Thoracic aorta (tissue), 2 donors: Measurements from ENCODE around the gene NFKBIL1. TPM values are rescaled to one million over a fixed set of nuclear protein-coding genes. Genes with fewer than 3 reads are reported as not detected.
A peak's percentile ranks its signal among the peaks of the same experiment; 100 is the strongest.

Experiments used
- ATAC-seq: fragments of 150-250 bp; one replicate; pipeline ENCODE4 v1.8.0; 2017; ENCODE audit warnings: low read depth; ENCODE audit not compliant: insufficient number of reproducible peaks, low FRiP score
- DNase-seq: peaks from one replicate; pipeline ENCODE4 v3.0.0-alpha.2; 2020; ENCODE audit warnings: low spot score
- H3K27ac ChIP-seq, 2 donors: fragments of 200-600 bp; sonication (generic); 1 replicate in 1 of 2; 2 replicates in 1 of 2; pipeline ENCODE4 v1.5.1; 2016; ENCODE audit warnings: mild to moderate bottlenecking in 2 of 2, moderate library complexity in 2 of 2
- H3K27me3 ChIP-seq: fragments of 200-600 bp; sonication (generic); replicated peaks from 2 replicates; pipeline ENCODE4 v1.6.0; 2016; ENCODE audit warnings: mild to moderate bottlenecking; ENCODE audit not compliant: insufficient read depth
- H3K36me3 ChIP-seq: fragments of 200-600 bp; sonication (generic); one replicate; pipeline ENCODE4 v1.5.1; 2016
- H3K4me1 ChIP-seq, 2 donors: fragments of 200-600 bp; sonication (generic); 1 replicate in 1 of 2; 2 replicates in 1 of 2; pipeline versions ENCODE4 v1.5.1 to v1.6.0; 2016; ENCODE audit warnings: low read depth in 2 of 2, mild to moderate bottlenecking in 1 of 2; ENCODE audit not compliant: control insufficient read depth in 1 of 2
- H3K4me3 ChIP-seq: fragments of 200-600 bp; sonication (generic); 2 replicates; pipeline ENCODE4 v1.5.1; 2016; ENCODE audit warnings: mild to moderate bottlenecking
- H3K9me3 ChIP-seq: fragments of 200-600 bp; sonication (generic); 2 replicates; pipeline ENCODE4 v1.5.1; 2016
- CTCF ChIP-seq: fragments of 200-600 bp; sonication (generic); IDR thresholded peaks from one replicate; pipeline ENCODE4 v1.5.1; 2019; ENCODE audit warnings: antibody characterized with exemption
- total RNA-seq, 2 donors: library from RNA; depleted of rRNA; stranded (reverse); fragments of >200 nt; gene quantifications; one replicate each; pipeline versions ENCODE4 v1.1.0 to v1.2.3, GENCODE V29; 2016

Gene NFKBIL1
- total RNA-seq, 2 donors from 2014 or later: 23.8 to 24.2 TPM

- TF ChIP-seq CTCF: no peak
- DNase-seq (no peak), ATAC-seq (no peak)
- Histone ChIP-seq H3K4me3 (no peak overlapping the region), H3K4me1 (peaks cover 3 to 17% of the 10 kb centered on the region in 2 donors), H3K27me3 (no peaks in the 10 kb centered on the region), H3K9me3 (no peaks in the 10 kb centered on the region), H3K27ac (no peak overlapping the region), H3K36me3 (no peaks in the 10 kb centered on the region)
Observed at GRCh38 chr6:31579546-31580437, 32.4 kb downstream of the NFKBIL1 start.

- H3K27me3 ChIP-seq: no peaks in the 10 kb centered on the region
- ATAC-seq: no peak
- H3K4me3 ChIP-seq: peak overlapping the region; percentile 94
- no peaks in the 10 kb centered on the region for H3K36me3 ChIP-seq
- H3K9me3 ChIP-seq: no peaks in the 10 kb centered on the region
- DNase-seq: no peak
- peak overlapping the region; percentile 42 to 70 for H3K27ac ChIP-seq
- H3K4me1 ChIP-seq: peaks cover 6 to 17% of the 10 kb centered on the region in 2 donors
- TF ChIP-seq CTCF: no peak
Observed at GRCh38 chr6:31580438-31580740, 33.0 kb downstream of the NFKBIL1 start.

- DNase-seq (peak; percentile 34), ATAC-seq (peak; percentile 74)
- Histone ChIP-seq H3K27me3 (no peaks in the 10 kb centered on the region), H3K36me3 (no peaks in the 10 kb centered on the region), H3K4me3 (peak overlapping the region; percentile 94), H3K4me1 (peaks cover 8 to 17% of the 10 kb centered on the region in 2 donors), H3K27ac (peak overlapping the region; percentile 70 to 76), H3K9me3 (no peaks in the 10 kb centered on the region)
- TF ChIP-seq CTCF: peak; percentile 98
Observed at GRCh38 chr6:31580807-31581433, 33.5 kb downstream of the NFKBIL1 start.

- TF ChIP-seq CTCF: no peak
- H3K36me3 ChIP-seq: no peaks in the 10 kb centered on the region
- H3K27ac ChIP-seq: peak overlapping the region; percentile 70 to 76
- peak overlapping the region; percentile 94 for H3K4me3 ChIP-seq
- H3K9me3 ChIP-seq: no peaks in the 10 kb centered on the region
- ATAC-seq: no peak
- H3K27me3 ChIP-seq: no peaks in the 10 kb centered on the region
- H3K4me1 ChIP-seq: peaks cover 8 to 17% of the 10 kb centered on the region in 2 donors
- no peak for DNase-seq
Observed at GRCh38 chr6:31581434-31582229, 34.2 kb downstream of the NFKBIL1 start.

GRCh38 chr6:31582230-31582643 lies 34.8 kb downstream of the NFKBIL1 start, which contains the start of gene LTB:
Gene LTB (minus strand): TSS chr6:31582424. CDS start chr6:31582417, 7 bp downstream.
- Histone ChIP-seq H3K27ac (peak within 1 kb of the TSS; percentile 70 to 76), H3K4me1 (peaks cover 8 to 17% of the 10 kb centered on the region in 2 donors), H3K36me3 (no peaks in the 10 kb centered on the region), H3K4me3 (peak within 1 kb of the TSS; percentile 94), H3K27me3 (no peaks in the 10 kb centered on the region), H3K9me3 (no peaks in the 10 kb centered on the region)
- no peak for ATAC-seq
- DNase-seq: no peak
- no peak for TF ChIP-seq CTCF
